H9 (cell line): ENCODE results near the gene SLC9A9. TPM values are rescaled to one million over a fixed set of nuclear protein-coding genes. Genes with fewer than 3 reads are reported as not detected.

Source experiments
- DNase-seq: peaks from one replicate; pipeline ENCODE4 v3.0.0-alpha.2; 2017
- H2AFZ ChIP-seq: one replicate; pipeline ENCODE4 v1.6.1; 2013; ENCODE audit warnings: mild to moderate bottlenecking, low read length, control low read depth, moderate library complexity
- H2AK5ac ChIP-seq: 2 replicates; pipeline ENCODE4 v1.6.1; 2013; ENCODE audit warnings: low read length, control low read depth, mixed read lengths; ENCODE audit not compliant: insufficient read length
- H2BK120ac ChIP-seq: one replicate; pipeline ENCODE4 v1.6.1; 2013; ENCODE audit warnings: low read depth, mild to moderate bottlenecking, low read length, control low read depth, inconsistent platforms; ENCODE audit not compliant: poor library complexity, severe bottlenecking
- H2BK12ac ChIP-seq: 2 replicates; pipeline ENCODE4 v1.6.1; 2013; ENCODE audit warnings: low read length, control low read depth, mixed read lengths, low read depth; ENCODE audit not compliant: insufficient read length
- H2BK15ac ChIP-seq: 2 replicates; pipeline ENCODE4 v1.6.1; 2013; ENCODE audit warnings: low read depth, low read length, control low read depth
- H2BK20ac ChIP-seq: one replicate; pipeline ENCODE4 v1.6.1; 2013; ENCODE audit warnings: low read depth, mild to moderate bottlenecking, low read length, control low read depth, inconsistent platforms; ENCODE audit not compliant: poor library complexity, severe bottlenecking
- H2BK5ac ChIP-seq: 2 replicates; pipeline ENCODE4 v1.6.1; 2013; ENCODE audit warnings: low read length, control low read depth, mixed read lengths; ENCODE audit not compliant: insufficient read length
- H3K14ac ChIP-seq: 2 replicates; pipeline ENCODE4 v1.6.1; 2013; ENCODE audit warnings: low read length, control low read depth; ENCODE audit not compliant: insufficient read depth
- H3K18ac ChIP-seq: 2 replicates; pipeline ENCODE4 v1.6.1; 2013; ENCODE audit warnings: low read depth, mild to moderate bottlenecking, mixed read lengths, low read length, control low read depth; ENCODE audit not compliant: insufficient read length
- H3K23ac ChIP-seq: 2 replicates; pipeline ENCODE4 v1.6.1; 2013; ENCODE audit warnings: low read length, control low read depth, mixed read lengths, low read depth; ENCODE audit not compliant: insufficient read length
- H3K23me2 ChIP-seq: 2 replicates; pipeline ENCODE4 v1.6.1; 2013; ENCODE audit warnings: low read depth, mild to moderate bottlenecking, mixed read lengths, low read length, control low read depth; ENCODE audit not compliant: insufficient read length, poor library complexity, severe bottlenecking
- H3K27ac ChIP-seq: 2 replicates; pipeline ENCODE4 v1.5.1; 2013; ENCODE audit warnings: low read length, control low read depth, mixed read lengths, low read depth; ENCODE audit not compliant: insufficient read length
- H3K27me3 ChIP-seq: 2 replicates; pipeline ENCODE4 v1.6.1; 2013; ENCODE audit warnings: low read length, control low read depth, inconsistent platforms; ENCODE audit not compliant: insufficient read depth
- H3K4ac ChIP-seq: 2 replicates; pipeline ENCODE4 v1.6.1; 2013; ENCODE audit warnings: low read depth, mild to moderate bottlenecking, control low read depth, inconsistent platforms, low read length, moderate library complexity
- H3K4me1 ChIP-seq: 2 replicates; pipeline ENCODE4 v1.6.1; 2013; ENCODE audit warnings: low read length, control low read depth, inconsistent platforms; ENCODE audit not compliant: insufficient read depth
- H3K4me2 ChIP-seq: 2 replicates; pipeline ENCODE4 v1.6.1; 2013; ENCODE audit warnings: low read length, control low read depth, mixed read lengths; ENCODE audit not compliant: insufficient read length, insufficient read depth
- H3K56ac ChIP-seq: 2 replicates; pipeline ENCODE4 v1.6.1; 2013; ENCODE audit warnings: low read depth, mild to moderate bottlenecking, mixed read lengths, low read length, control low read depth; ENCODE audit not compliant: insufficient read length
- H3K79me1 ChIP-seq: 2 replicates; pipeline ENCODE4 v1.6.1; 2013; ENCODE audit warnings: low read depth, mild to moderate bottlenecking, moderate library complexity, low read length, control low read depth, inconsistent platforms; ENCODE audit not compliant: insufficient read depth, poor library complexity, severe bottlenecking
- H3K79me2 ChIP-seq: 2 replicates; pipeline ENCODE4 v1.6.1; 2013; ENCODE audit warnings: low read length, control low read depth, inconsistent platforms; ENCODE audit not compliant: insufficient read depth
- H3K9ac ChIP-seq: 2 replicates; pipeline ENCODE4 v1.6.1; 2013; ENCODE audit warnings: low read length, control low read depth, mixed read lengths; ENCODE audit not compliant: insufficient read length; ENCODE audit errors: extremely low read depth
- H3K9me3 ChIP-seq: one replicate; pipeline ENCODE4 v1.6.1; 2013; ENCODE audit warnings: low read depth, low read length, inconsistent platforms; ENCODE audit not compliant: control insufficient read depth
- H3T11ph ChIP-seq: one replicate; pipeline ENCODE4 v1.6.1; 2013; ENCODE audit warnings: mild to moderate bottlenecking, low read length, control low read depth, inconsistent platforms
- H4K20me1 ChIP-seq: one replicate; pipeline ENCODE4 v1.6.1; 2013; ENCODE audit not compliant: control insufficient read depth, insufficient read length, insufficient read depth
- H4K5ac ChIP-seq: 2 replicates; pipeline ENCODE4 v1.6.1; 2013; ENCODE audit warnings: low read depth, mild to moderate bottlenecking, mixed read lengths, low read length, control low read depth; ENCODE audit not compliant: insufficient read length
- H4K8ac ChIP-seq: replicated peaks from 2 replicates; pipeline ENCODE4 v1.6.1; 2013; ENCODE audit warnings: low read length, control low read depth, mixed read lengths, low read depth; ENCODE audit not compliant: insufficient read length
- H4K91ac ChIP-seq: 2 replicates; pipeline ENCODE4 v1.6.1; 2013; ENCODE audit warnings: low read depth, mild to moderate bottlenecking, moderate library complexity, mixed read lengths, low read length, control low read depth; ENCODE audit not compliant: insufficient read length
- H3K27ac Mint-ChIP-seq, 3 experiments: 2 replicates in 2 of 3; 3 replicates in 1 of 3; pipeline ENCODE4 v1.8.0; 2020 to 2021; ENCODE audit warnings: mixed read lengths in 3 of 3, mild to moderate bottlenecking in 1 of 3, moderate library complexity in 1 of 3
- H3K27me3 Mint-ChIP-seq: 2 replicates; pipeline ENCODE4 v1.8.0; 2021; ENCODE audit warnings: low read depth, mild to moderate bottlenecking, moderate library complexity, mixed read lengths
- H3K36me3 Mint-ChIP-seq, 3 experiments: 2 replicates in 2 of 3; 3 replicates in 1 of 3; pipeline ENCODE4 v1.8.0; 2020 to 2021; ENCODE audit warnings: low read depth in 3 of 3, mixed read lengths in 3 of 3; ENCODE audit not compliant: insufficient read depth in 1 of 3
- H3K4me1 Mint-ChIP-seq, 2 experiments: 2 replicates each; pipeline ENCODE4 v1.8.0; 2020; ENCODE audit warnings: mixed read lengths in 2 of 2
- H3K4me3 Mint-ChIP-seq, 2 experiments: 2 replicates in 1 of 2; 3 replicates in 1 of 2; pipeline ENCODE4 v1.8.0; 2020 to 2021; ENCODE audit warnings: mild to moderate bottlenecking in 2 of 2, mixed read lengths in 2 of 2, moderate library complexity in 1 of 2
- H3K9me3 Mint-ChIP-seq, 2 experiments: 2 replicates in 1 of 2; 3 replicates in 1 of 2; pipeline ENCODE4 v1.8.0; 2020; ENCODE audit warnings: mild to moderate bottlenecking in 2 of 2, mixed read lengths in 2 of 2, moderate library complexity in 1 of 2
- CTCF ChIP-seq: fragments of 200-600 bp; sonication (generic); conservative IDR thresholded peaks from 3 replicates; pipeline ENCODE4 v1.8.0; 2021; ENCODE audit warnings: antibody characterized with exemption, mild to moderate bottlenecking
- WGBS: extraction: QIAGEN DNeasy Blood & Tissue Kit; methylation state at CpG from one replicate; pipeline ENCODE4 v1.1.7; 2013; ENCODE audit warnings: missing lambda C conversion rate, low lambda C conversion rate, mixed read lengths; ENCODE audit not compliant: insufficient read length; ENCODE audit errors: extremely low coverage; 5-methylcytosine and 5-hydroxymethylcytosine counted together
- total RNA-seq: library from RNA; stranded (reverse); gene quantifications from 2 replicates; pipeline ENCODE4 v1.2.1, GENCODE V29; 2021

Gene SLC9A9
- total RNA-seq, 1 experiment from 2014 or later = 0.35 TPM

GRCh38 chr3:143855183-143855582 lies 6.9 kb upstream of the SLC9A9 start:
- Histone ChIP-seq H3T11ph (no peak overlapping the region), H3K4me1 (no peaks in the 10 kb centered on the region), H3K27ac (no peak overlapping the region), H3K79me1 (no peaks in the 10 kb centered on the region), H3K79me2 (no peaks in the 10 kb centered on the region), H3K56ac (no peak overlapping the region), H4K91ac (no peak overlapping the region), H3K9me3 (no peaks in the 10 kb centered on the region), H3K9ac (no peak overlapping the region), H4K20me1 (no peaks in the 10 kb centered on the region), H2BK120ac (no peak overlapping the region), H3K4ac (no peak overlapping the region), H2AFZ (no peak overlapping the region), H2BK20ac (no peak overlapping the region), H3K18ac (no peak overlapping the region), H2AK5ac (no peak overlapping the region), H3K14ac (no peak overlapping the region), H4K8ac (no peak overlapping the region), H3K23ac (no peak overlapping the region), H4K5ac (no peak overlapping the region), H2BK12ac (no peak overlapping the region), H3K27me3 (no peaks in the 10 kb centered on the region), H3K23me2 (no peaks in the 10 kb centered on the region), H2BK5ac (no peak overlapping the region), H2BK15ac (no peak overlapping the region), H3K4me2 (no peak overlapping the region)
- WGBS = no CpG with 5 or more reads among the region's 3 CpGs
- no peaks in the 10 kb centered on the region for H3K9me3 Mint-ChIP-seq
- DNase-seq = no peak
- H3K4me1 Mint-ChIP-seq = peaks cover 0 to 2% of the 10 kb centered on the region in 2 experiments; a peak in 2 of 4 replicates
- no peaks in the 10 kb centered on the region for H3K27me3 Mint-ChIP-seq
- H3K27ac Mint-ChIP-seq = peak overlapping the region in 1 of 3 experiments; percentile 55; a peak in 1 of 7 replicates
- H3K4me3 Mint-ChIP-seq = no peak overlapping the region
- no peaks in the 10 kb centered on the region for H3K36me3 Mint-ChIP-seq
- no peak for TF ChIP-seq CTCF
